ENCODE measurements around the gene NEURL3.

Gene NEURL3

GRCh38 chr2:96538487-96539214, 33.5 kb upstream of the NEURL3 start:
- Histone ChIP-seq H3K4me3 (ENCODE audit: extremely low read depth, insufficient read depth, low read length, poor library complexity, severe bottlenecking) (peak overlapping the region; percentile 75), H3K36me3 (ENCODE audit: control insufficient read depth, insufficient read depth, low read length) (no peaks in the 10 kb centered on the region), H3K9me3 (ENCODE audit: control insufficient read depth, low read length) (no peaks in the 10 kb centered on the region), H3K4me1 (ENCODE audit: control insufficient read depth, insufficient read depth, low read length, poor library complexity, severe bottlenecking) (peaks cover 28% of the 10 kb centered on the region), H3K27ac (ENCODE audit: low read depth, low read length, severe bottlenecking) (no peak overlapping the region)
- 6 to 7% methylated on average over 16 to 18 of the region's 24 CpGs for WGBS, 2 experiments (ENCODE audit: insufficient coverage in 2 of 2)

GRCh38 chr2:96537734-96538486, 32.8 kb upstream of the NEURL3 start:
- 3 to 6% methylated on average over 32 to 33 of the region's 36 CpGs for WGBS, 2 experiments (ENCODE audit: insufficient coverage in 2 of 2)
- Histone ChIP-seq H3K9me3 (ENCODE audit: control insufficient read depth, low read length) (no peaks in the 10 kb centered on the region), H3K4me1 (ENCODE audit: control insufficient read depth, insufficient read depth, low read length, poor library complexity, severe bottlenecking) (peaks cover 33% of the 10 kb centered on the region), H3K36me3 (ENCODE audit: control insufficient read depth, insufficient read depth, low read length) (no peaks in the 10 kb centered on the region), H3K27ac (ENCODE audit: low read depth, low read length, severe bottlenecking) (no peak overlapping the region), H3K4me3 (ENCODE audit: extremely low read depth, insufficient read depth, low read length, poor library complexity, severe bottlenecking) (peak overlapping the region; percentile 75)

GRCh38 chr2:96537066-96537733, 32.0 kb upstream of the NEURL3 start:
- Histone ChIP-seq H3K36me3 (ENCODE audit: control insufficient read depth, insufficient read depth, low read length) (no peaks in the 10 kb centered on the region), H3K4me3 (ENCODE audit: extremely low read depth, insufficient read depth, low read length, poor library complexity, severe bottlenecking) (peak overlapping the region; percentile 75), H3K27ac (ENCODE audit: low read depth, low read length, severe bottlenecking) (peak overlapping the region; percentile 23), H3K9me3 (ENCODE audit: control insufficient read depth, low read length) (no peaks in the 10 kb centered on the region), H3K4me1 (ENCODE audit: control insufficient read depth, insufficient read depth, low read length, poor library complexity, severe bottlenecking) (peaks cover 37% of the 10 kb centered on the region)
- 0% methylated on average over 54 to 59 of the region's 61 CpGs for WGBS, 2 experiments (ENCODE audit: insufficient coverage in 2 of 2)

GRCh38 chr2:96536445-96537065, 31.4 kb upstream of the NEURL3 start, which contains the start of gene ARID5A:
TSS of gene ARID5A (plus strand) at chr2:96536752. CDS start at chr2:96536827, 75 bp downstream.
- H3K4me1 ChIP-seq (ENCODE audit: control insufficient read depth, insufficient read depth, low read length, poor library complexity, severe bottlenecking), result peaks cover 38% of the 10 kb centered on the region
- H3K9me3 ChIP-seq (ENCODE audit: control insufficient read depth, low read length), result no peaks in the 10 kb centered on the region
- 1 to 2% methylated on average over 56 to 60 of the region's 69 CpGs for WGBS, 2 experiments (ENCODE audit: insufficient coverage in 2 of 2)
- no peaks in the 10 kb centered on the region for H3K36me3 ChIP-seq (ENCODE audit: control insufficient read depth, insufficient read depth, low read length)
- H3K27ac ChIP-seq (ENCODE audit: low read depth, low read length, severe bottlenecking), result peak within 1 kb of the TSS; percentile 23
- H3K4me3 ChIP-seq (ENCODE audit: extremely low read depth, insufficient read depth, low read length, poor library complexity, severe bottlenecking), result peak within 1 kb of the TSS; percentile 75

- no peak overlapping the region for H3K4me3 ChIP-seq (ENCODE audit: extremely low read depth, insufficient read depth, low read length, poor library complexity, severe bottlenecking)
- no peak overlapping the region for H3K27ac ChIP-seq (ENCODE audit: low read depth, low read length, severe bottlenecking)
- WGBS, 2 experiments (ENCODE audit: insufficient coverage in 2 of 2), result 80 to 83% methylated on average over 1 to 3 of the region's 4 CpGs
- no peaks in the 10 kb centered on the region for H3K36me3 ChIP-seq (ENCODE audit: control insufficient read depth, insufficient read depth, low read length)
- no peaks in the 10 kb centered on the region for H3K9me3 ChIP-seq (ENCODE audit: control insufficient read depth, low read length)
- peaks cover 44% of the 10 kb centered on the region for H3K4me1 ChIP-seq (ENCODE audit: control insufficient read depth, insufficient read depth, low read length, poor library complexity, severe bottlenecking)
Measured at GRCh38 chr2:96535331-96535730, 30.2 kb upstream of the NEURL3 start.

GRCh38 chr2:96534701-96535181, 29.6 kb upstream of the NEURL3 start:
- Histone ChIP-seq H3K4me1 (ENCODE audit: control insufficient read depth, insufficient read depth, low read length, poor library complexity, severe bottlenecking) (peaks cover 40% of the 10 kb centered on the region), H3K4me3 (ENCODE audit: extremely low read depth, insufficient read depth, low read length, poor library complexity, severe bottlenecking) (no peak overlapping the region), H3K27ac (ENCODE audit: low read depth, low read length, severe bottlenecking) (no peak overlapping the region), H3K9me3 (ENCODE audit: control insufficient read depth, low read length) (no peaks in the 10 kb centered on the region), H3K36me3 (ENCODE audit: control insufficient read depth, insufficient read depth, low read length) (no peaks in the 10 kb centered on the region)
- WGBS, 2 experiments (ENCODE audit: insufficient coverage in 2 of 2), result 90% methylated on average over 3 to 5 of the region's 5 CpGs

- WGBS, 2 experiments (ENCODE audit: insufficient coverage in 2 of 2), result 90 to 100% methylated on average over 1 to 2 of the region's 4 CpGs
- H3K27ac ChIP-seq (ENCODE audit: low read depth, low read length, severe bottlenecking), result no peak overlapping the region
- H3K4me3 ChIP-seq (ENCODE audit: extremely low read depth, insufficient read depth, low read length, poor library complexity, severe bottlenecking), result no peak overlapping the region
- H3K36me3 ChIP-seq (ENCODE audit: control insufficient read depth, insufficient read depth, low read length), result no peaks in the 10 kb centered on the region
- H3K9me3 ChIP-seq (ENCODE audit: control insufficient read depth, low read length), result no peaks in the 10 kb centered on the region
- peaks cover 34% of the 10 kb centered on the region for H3K4me1 ChIP-seq (ENCODE audit: control insufficient read depth, insufficient read depth, low read length, poor library complexity, severe bottlenecking)
Measured at GRCh38 chr2:96534141-96534540, 29.0 kb upstream of the NEURL3 start.

- 71 to 72% methylated on average over 3 to 4 of the region's 8 CpGs for WGBS, 2 experiments (ENCODE audit: insufficient coverage in 2 of 2)
- Histone ChIP-seq H3K36me3 (ENCODE audit: control insufficient read depth, insufficient read depth, low read length) (no peaks in the 10 kb centered on the region), H3K27ac (ENCODE audit: low read depth, low read length, severe bottlenecking) (no peak overlapping the region), H3K9me3 (ENCODE audit: control insufficient read depth, low read length) (no peaks in the 10 kb centered on the region), H3K4me3 (ENCODE audit: extremely low read depth, insufficient read depth, low read length, poor library complexity, severe bottlenecking) (no peak overlapping the region), H3K4me1 (ENCODE audit: control insufficient read depth, insufficient read depth, low read length, poor library complexity, severe bottlenecking) (peaks cover 31% of the 10 kb centered on the region)
Measured at GRCh38 chr2:96533292-96534073, 28.3 kb upstream of the NEURL3 start.

GRCh38 chr2:96532641-96533291, 27.6 kb upstream of the NEURL3 start:
- H3K36me3 ChIP-seq (ENCODE audit: control insufficient read depth, insufficient read depth, low read length), result no peaks in the 10 kb centered on the region
- WGBS, 2 experiments (ENCODE audit: insufficient coverage in 2 of 2), result 89 to 93% methylated on average over 4 to 5 of the region's 7 CpGs
- peak overlapping the region; percentile 82 for H3K27ac ChIP-seq (ENCODE audit: low read depth, low read length, severe bottlenecking)
- H3K4me3 ChIP-seq (ENCODE audit: extremely low read depth, insufficient read depth, low read length, poor library complexity, severe bottlenecking), result no peak overlapping the region
- peaks cover 38% of the 10 kb centered on the region for H3K4me1 ChIP-seq (ENCODE audit: control insufficient read depth, insufficient read depth, low read length, poor library complexity, severe bottlenecking)
- no peaks in the 10 kb centered on the region for H3K9me3 ChIP-seq (ENCODE audit: control insufficient read depth, low read length)

Data from mesodermal cell (in vitro differentiated cells).